DMS79 (cell line): ENCODE results near the gene NUP93.
A peak's percentile ranks its signal among the peaks of the same experiment; 100 is the strongest.

ENCODE experiments used
- DNase-seq: peaks from one replicate; lab custom pipeline; 2025; lab: John Stamatoyannopoulos, UW

Gene NUP93

GRCh38 chr16:56817938-56818337, 88.0 kb downstream of the NUP93 start:
- no peak for DNase-seq

- no peak for DNase-seq
These were observed 93.3 kb downstream of the NUP93 start for GRCh38 chr16:56823081-56823733.

DNA sequence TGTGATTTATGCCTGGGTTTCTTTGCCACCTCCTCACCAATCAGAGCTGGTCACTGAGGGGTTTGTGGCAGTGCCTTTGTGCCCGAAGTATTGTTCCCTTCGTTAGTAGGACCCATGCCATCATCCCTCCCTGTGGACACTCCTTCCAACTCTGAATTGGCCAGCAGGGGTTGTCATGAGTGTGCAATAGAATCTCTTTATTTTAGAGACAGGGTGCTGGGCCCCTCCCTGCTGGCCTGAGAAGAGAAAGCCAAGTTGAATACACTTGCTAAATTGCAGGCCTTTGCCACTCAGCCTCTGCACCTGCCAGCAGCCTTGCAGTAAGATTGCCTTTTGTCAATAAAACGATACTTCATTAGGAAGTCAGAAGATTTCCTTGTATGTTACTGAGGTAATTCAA, 94.4 kb downstream of the NUP93 start:
- peak; percentile 7 for DNase-seq

DNA sequence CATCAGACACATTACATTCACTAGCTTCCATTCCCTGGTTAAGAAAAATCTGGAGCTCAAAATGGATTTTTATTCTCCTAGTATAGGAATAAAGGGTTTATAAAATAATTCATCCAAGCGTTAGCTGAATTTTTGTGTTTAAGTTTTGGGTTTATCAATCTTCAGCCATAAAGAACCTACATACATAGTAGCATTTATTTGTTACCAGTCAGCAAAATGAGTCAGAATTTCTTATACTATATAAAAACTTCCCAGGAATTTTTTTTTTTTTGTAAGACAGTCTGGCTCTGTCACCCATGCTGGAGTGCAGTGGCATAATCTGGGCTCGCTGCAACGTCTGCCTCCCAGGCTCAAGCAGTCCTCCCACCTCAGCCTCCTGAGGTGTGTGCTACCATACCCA, 94.9 kb downstream of the NUP93 start:
- no peak for DNase-seq

DNA sequence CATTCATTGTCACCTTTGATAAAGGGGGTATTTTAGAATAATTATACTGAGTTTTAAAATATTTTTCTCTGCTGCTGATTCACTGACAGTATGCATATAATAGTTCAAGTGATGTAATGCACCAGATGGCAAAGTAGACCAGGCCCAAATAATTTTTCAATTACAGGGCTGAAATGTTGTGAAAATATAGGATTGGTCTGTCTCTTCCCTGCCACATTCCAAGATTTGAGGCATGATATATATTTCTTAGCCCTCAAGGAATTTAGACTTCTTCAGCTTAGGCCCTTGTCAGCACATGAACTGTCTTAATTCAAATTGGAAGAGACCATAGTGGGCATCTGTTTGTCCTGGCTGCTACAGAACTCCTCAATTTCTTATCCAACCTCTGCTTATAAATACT, 95.9 kb downstream of the NUP93 start:
- no peak for DNase-seq

- no peak for DNase-seq
These were observed 98.7 kb downstream of the NUP93 start for GRCh38 chr16:56828647-56829046.

GRCh38 chr16:56830669-56831068, 100.7 kb downstream of the NUP93 start:
- no peak for DNase-seq

GRCh38 chr16:56832768-56833167, 102.8 kb downstream of the NUP93 start:
- DNase-seq = no peak

- no peak for DNase-seq
These were observed 103.5 kb downstream of the NUP93 start for GRCh38 chr16:56833243-56833970.

- DNase-seq = no peak
These were observed 105.4 kb downstream of the NUP93 start for GRCh38 chr16:56835320-56835719.

- no peak for DNase-seq
These were observed 106.7 kb downstream of the NUP93 start for GRCh38 chr16:56836410-56837230.

DNA sequence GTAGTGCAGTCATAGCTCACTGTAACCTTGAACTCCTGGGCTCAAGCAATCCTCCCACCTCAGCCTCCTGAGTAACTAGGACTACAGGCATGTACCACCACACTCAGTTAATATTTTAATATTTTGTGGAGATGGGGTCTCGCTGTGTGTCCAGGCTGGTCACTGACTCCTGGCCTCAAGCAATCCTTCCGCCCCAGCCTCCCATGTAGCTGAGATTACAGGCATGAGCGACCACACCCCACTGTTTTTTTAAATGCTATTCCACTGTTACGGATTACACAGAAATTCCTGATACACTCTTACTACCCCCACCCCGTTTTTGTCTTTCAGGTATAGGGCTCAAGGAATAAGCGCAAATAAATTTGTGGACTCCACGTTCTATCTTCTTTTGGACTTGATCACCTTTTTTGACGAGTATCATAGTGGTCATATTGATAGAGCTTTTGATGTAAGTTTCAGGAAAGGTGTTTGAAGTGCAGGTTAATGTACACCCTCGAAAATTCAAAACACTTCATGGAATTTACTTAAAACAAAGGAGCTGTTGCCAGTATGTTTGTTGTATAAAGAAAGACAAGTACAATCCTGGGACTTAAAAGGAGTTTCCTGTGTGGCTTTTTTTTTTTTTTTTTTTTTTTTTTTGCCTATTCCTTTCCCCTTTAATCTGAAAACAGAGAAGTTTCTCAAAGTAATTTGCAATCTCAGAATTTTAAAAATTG, 108.9 kb downstream of the NUP93 start:
- DNase-seq = no peak

DNA sequence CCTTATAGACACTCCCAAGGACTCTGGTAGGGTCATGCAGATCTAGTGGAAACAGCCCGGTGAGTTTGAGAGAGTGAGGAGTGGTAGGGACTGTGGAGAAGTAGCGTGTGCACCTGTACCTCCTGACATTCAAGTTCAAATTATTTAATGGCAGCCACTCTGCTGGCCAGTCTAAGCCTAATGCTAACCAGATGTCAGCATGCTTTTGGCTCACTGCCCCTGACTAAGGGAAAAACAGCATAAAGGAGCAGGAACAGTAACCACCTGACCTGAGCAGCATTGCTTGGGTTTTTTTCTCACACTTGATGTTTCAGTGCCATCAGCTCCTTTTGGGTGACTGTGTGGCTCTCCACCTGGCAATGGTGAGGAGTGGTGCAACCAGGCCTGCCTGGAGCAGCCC, 111.3 kb downstream of the NUP93 start:
- no peak for DNase-seq

DNA sequence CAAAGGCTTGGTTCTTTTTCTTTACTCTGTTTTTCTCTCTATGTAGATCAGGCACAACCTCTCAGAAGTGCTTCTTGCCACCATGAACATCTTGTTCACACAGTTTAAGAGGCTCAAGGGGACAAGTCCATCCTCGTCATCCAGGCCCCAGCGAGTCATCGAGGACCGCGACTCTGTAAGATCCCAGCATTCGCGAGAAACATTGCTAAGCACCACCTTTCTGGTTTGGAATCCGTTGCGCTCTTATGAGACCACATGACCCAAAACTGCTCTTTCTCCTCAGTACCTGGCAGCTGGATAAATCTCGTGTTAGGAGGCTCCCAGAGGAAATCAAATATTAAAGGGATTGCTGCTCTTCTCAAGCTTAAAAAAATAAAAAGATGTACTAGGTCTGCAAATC, 111.7 kb downstream of the NUP93 start:
- DNase-seq = peak; percentile 31

DNA sequence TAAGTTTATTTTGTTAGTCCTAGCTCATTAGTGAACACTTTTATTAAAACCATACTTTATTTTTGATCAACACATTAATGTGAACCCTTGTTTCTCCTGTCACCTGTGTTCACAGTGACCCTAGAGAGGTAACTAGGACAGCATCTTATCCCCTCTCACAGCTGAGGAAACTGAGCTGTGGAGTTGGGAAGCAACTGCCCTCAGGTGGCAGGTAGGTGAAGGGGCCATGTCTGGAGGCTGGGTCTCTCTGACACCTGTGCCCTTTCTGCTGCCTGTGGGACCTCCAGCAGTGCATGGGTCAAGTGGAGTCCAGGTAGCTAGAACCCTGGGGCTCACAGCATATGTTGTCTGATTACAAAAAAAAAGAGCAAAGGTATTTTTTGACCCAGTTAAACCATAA, 112.2 kb downstream of the NUP93 start:
- no peak for DNase-seq

DNA sequence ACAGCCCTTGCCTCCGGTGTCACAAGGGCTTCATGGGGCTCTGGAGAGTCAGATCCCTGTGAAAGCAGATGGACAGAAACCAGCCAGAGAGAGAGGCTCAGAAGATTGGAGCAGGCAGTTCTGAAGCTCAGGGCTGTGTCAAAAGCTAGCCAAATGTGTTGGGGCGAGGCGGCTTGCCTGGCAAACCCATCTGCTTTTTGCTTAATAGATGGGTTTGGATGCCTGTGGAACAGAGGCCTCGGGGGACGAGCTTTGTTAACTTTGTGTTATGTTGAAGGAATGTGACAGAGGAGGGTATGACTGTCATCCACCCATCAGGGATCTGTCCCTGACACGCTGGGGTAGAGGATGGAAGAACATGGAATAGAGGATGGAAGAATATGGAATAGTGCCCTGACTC, 114.1 kb downstream of the NUP93 start:
- DNase-seq = no peak

- DNase-seq = no peak
These were observed 117.4 kb downstream of the NUP93 start for GRCh38 chr16:56847173-56847910.

GRCh38 chr16:56848029-56848936, 118.4 kb downstream of the NUP93 start:
- DNase-seq = no peak

GRCh38 chr16:56848955-56849689, 119.2 kb downstream of the NUP93 start:
- no peak for DNase-seq
